K562 (cell line): ENCODE measurements around the gene SCAMP5.

ENCODE experiments used
- E2F4 ChIP-seq: sonication (generic); formaldehyde crosslinking; IDR thresholded peaks from 2 replicates; pipeline ENCODE4 v1.8.0; 2022; ENCODE audit warnings: mild to moderate bottlenecking, low read depth, missing genetic modification reagents
- MAFK ChIP-seq: IDR thresholded peaks from 2 replicates; pipeline ENCODE4 v1.6.1; 2011; ENCODE audit warnings: low read length, improper control_type of control experiment
- MAZ ChIP-seq, 2 experiments: fragments of 450-650 bp in 1 of 2; sonication (generic) in 1 of 2; formaldehyde crosslinking; IDR thresholded peaks in 1 of 2; conservative IDR thresholded peaks in 1 of 2; 2 replicates each; pipeline versions ENCODE4 v1.4.0 to v1.5.0; 2020; ENCODE audit warnings: mild to moderate bottlenecking in 1 of 2, missing genetic modification reagents in 1 of 2
- MTA3 ChIP-seq: fragments of 450-650 bp; formaldehyde crosslinking; IDR thresholded peaks from 2 replicates; pipeline ENCODE4 v1.6.1; 2017; ENCODE audit warnings: mild to moderate bottlenecking, borderline replicate concordance
- NFIC ChIP-seq: fragments of 450-650 bp; IDR thresholded peaks from 2 replicates; pipeline ENCODE4 v1.6.1; 2017; ENCODE audit warnings: mild to moderate bottlenecking, inconsistent platforms
- NRF1 ChIP-seq, 2 experiments: fragments of 450-650 bp; IDR thresholded peaks in 1 of 2; conservative IDR thresholded peaks in 1 of 2; 2 replicates each; pipeline ENCODE4 v1.6.1; 2014; ENCODE audit warnings: mild to moderate bottlenecking in 2 of 2
- PHF8 ChIP-seq: fragments of 200-600 bp; sonication (generic); IDR thresholded peaks from 2 replicates; pipeline ENCODE4 v1.6.1; 2012; ENCODE audit warnings: mixed run types, mild to moderate bottlenecking, inconsistent platforms, low read length, moderate library complexity, borderline replicate concordance
- SIN3A ChIP-seq, 2 experiments: fragments of 150-350 bp in 1 of 2; IDR thresholded peaks; 2 replicates each; pipeline ENCODE4 v1.6.1; 2011 to 2016; ENCODE audit warnings: borderline replicate concordance in 2 of 2, low read depth in 2 of 2, low read length in 2 of 2, mild to moderate bottlenecking in 2 of 2, moderate library complexity in 2 of 2; ENCODE audit not compliant: control insufficient read depth in 1 of 2
- SMC3 ChIP-seq: conservative IDR thresholded peaks from 2 replicates; pipeline ENCODE4 v1.6.1; 2011; ENCODE audit warnings: low read depth, low read length, improper control_type of control experiment; ENCODE audit not compliant: insufficient read depth

GRCh38 chr15:74988007-74988800, 7.2 kb upstream of the SCAMP5 start:
- peak; percentile 77 to 98 for TF ChIP-seq MAZ (CRISPR knock-in tag; conservative IDR thresholded peaks at IDR 0.05 in 1 of 2, IDR thresholded peaks at IDR 0.05 in 1 of 2)
- no peak for TF ChIP-seq NRF1 (conservative IDR thresholded peaks at IDR 0.05 in 1 of 2, IDR thresholded peaks at IDR 0.05 in 1 of 2)
- TF ChIP-seq PHF8 = no peak
- peak; percentile 58; the same call in 1 of the 2 replicates for TF ChIP-seq E2F4 (CRISPR knock-in tag)
- peak; percentile 79 for TF ChIP-seq NFIC
- no peak for TF ChIP-seq MTA3
- peak; percentile 81 for TF ChIP-seq SMC3
- peak; percentile 45 to 98; a peak in 2 of 4 replicates for TF ChIP-seq SIN3A (IDR thresholded peaks at IDR 0.05; ENCODE audit: borderline replicate concordance in 2 of 2, control insufficient read depth in 1 of 2, low read depth in 2 of 2, low read length in 2 of 2)
- no peak for TF ChIP-seq MAFK
